PC-3 (cell line): ENCODE data around the gene AQP9. TPM values are rescaled to one million over a fixed set of nuclear protein-coding genes. Genes with fewer than 3 reads are reported as not detected.

Source experiments
- ATAC-seq: fragments of 200-7000 bp; cut with Tn5 transposase; 2 replicates; pipeline ENCODE4 v1.9.1; 2020; ENCODE audit warnings: mild to moderate bottlenecking, moderate library complexity
- BruUV-seq: library from RNA; stranded (reverse); fragments of 400-500 nt; replicated peaks from 2 replicates; lab custom pipeline; 2021; lab: Mats Ljungman, UMichigan
- CTCF ChIA-PET: fragments of 300-600 bp; sonication (Branson Sonifier 250); formaldehyde crosslinking; loops from one replicate; lab custom pipeline; 2022; ENCODE audit warnings: antibody characterized with exemption; lab: Charles Lee
- POLR2A ChIA-PET: fragments of 300-600 bp; sonication (Branson Sonifier 250); formaldehyde crosslinking; loops from one replicate; lab custom pipeline; 2022; ENCODE audit warnings: antibody characterized with exemption; ENCODE audit not compliant: unreplicated experiment; lab: Charles Lee
- DNase-seq: peaks from one replicate; pipeline ENCODE4 v3.0.0-alpha.2; 2015
- H2AFZ ChIP-seq: fragments of 300-600 bp; sonication (generic); 2 replicates; pipeline ENCODE4 v1.6.0; 2016; ENCODE audit warnings: antibody characterized with exemption, low read length
- H3F3A ChIP-seq: fragments of 300-600 bp; sonication (generic); one replicate; pipeline ENCODE4 v1.6.0; 2017; ENCODE audit warnings: antibody characterized with exemption, low read length, control low read depth, mild to moderate bottlenecking; ENCODE audit not compliant: unreplicated experiment
- H3K27ac ChIP-seq: fragments of 300-600 bp; sonication (generic); 2 replicates; pipeline ENCODE4 v1.5.1; 2016; ENCODE audit warnings: mild to moderate bottlenecking, low read length
- H3K27me3 ChIP-seq: fragments of 300-600 bp; sonication (generic); 2 replicates; pipeline ENCODE4 v1.6.1; 2016; ENCODE audit warnings: low read length, mixed read lengths
- H3K36me3 ChIP-seq: fragments of 300-600 bp; sonication (generic); 2 replicates; pipeline ENCODE4 v1.6.1; 2016; ENCODE audit warnings: low read depth, mixed run types, low read length, mixed read lengths
- H3K4me1 ChIP-seq: fragments of 300-600 bp; sonication (generic); 2 replicates; pipeline ENCODE4 v1.5.1; 2016; ENCODE audit warnings: low read length; ENCODE audit not compliant: insufficient read depth
- H3K4me2 ChIP-seq: fragments of 300-600 bp; sonication (generic); 2 replicates; pipeline ENCODE4 v1.6.0; 2016; ENCODE audit warnings: low read length
- H3K4me3 ChIP-seq: fragments of 300-600 bp; sonication (generic); 2 replicates; pipeline ENCODE4 v1.5.1; 2016; ENCODE audit warnings: mild to moderate bottlenecking, low read length, mixed read lengths
- H3K79me2 ChIP-seq: fragments of 300-600 bp; sonication (generic); 2 replicates; pipeline ENCODE4 v1.6.1; 2017; ENCODE audit warnings: low read length, mixed read lengths
- H3K9ac ChIP-seq: fragments of 300-600 bp; sonication (generic); 2 replicates; pipeline ENCODE4 v1.6.0; 2016; ENCODE audit warnings: mild to moderate bottlenecking, low read length
- H3K9me2 ChIP-seq: fragments of 300-600 bp; sonication (generic); replicated peaks from 2 replicates; pipeline ENCODE4 v1.6.1; 2016; ENCODE audit warnings: mixed run types, low read length, mixed read lengths
- H3K9me3 ChIP-seq: fragments of 300-600 bp; sonication (generic); 2 replicates; pipeline ENCODE4 v1.6.1; 2016; ENCODE audit warnings: low read length, mixed read lengths
- H4K20me1 ChIP-seq: fragments of 300-600 bp; sonication (generic); 2 replicates; pipeline ENCODE4 v1.6.1; 2016; ENCODE audit warnings: low read length, mixed read lengths
- EZH2 ChIP-seq: fragments of 300-600 bp; sonication (generic); IDR thresholded peaks from one replicate; pipeline ENCODE4 v1.6.1; 2017; ENCODE audit warnings: antibody characterized with exemption, mild to moderate bottlenecking, low read length; ENCODE audit not compliant: unreplicated experiment
- EZH2phosphoT487 ChIP-seq: fragments of 300-600 bp; sonication (generic); IDR thresholded peaks from 2 replicates; pipeline ENCODE4 v1.6.1; 2018; ENCODE audit warnings: mild to moderate bottlenecking, antibody characterized with exemption, low read length, borderline replicate concordance
- intact Hi-C: fragments of 100-400 bp; cut with micrococcal nuclease; formaldehyde crosslinking; loops from 2 replicates; pipeline ENCODE4 v1.9.0; 2023
- total RNA-seq: library from RNA; depleted of rRNA; stranded (reverse); fragments of >200 nt; gene quantifications from 2 replicates; pipeline ENCODE4 v1.2.3, GENCODE V29; 2014
- TF ChIP-seq, protein P1 (sequence below): fragments of 300-600 bp; sonication (generic); conservative IDR thresholded peaks from 2 replicates; pipeline ENCODE4 v1.5.1; 2017; ENCODE audit warnings: antibody characterized with exemption, low read depth, mild to moderate bottlenecking, low read length

The AQP9 gene
- total RNA-seq, 1 experiment from 2014 or later: not detected

DNA sequence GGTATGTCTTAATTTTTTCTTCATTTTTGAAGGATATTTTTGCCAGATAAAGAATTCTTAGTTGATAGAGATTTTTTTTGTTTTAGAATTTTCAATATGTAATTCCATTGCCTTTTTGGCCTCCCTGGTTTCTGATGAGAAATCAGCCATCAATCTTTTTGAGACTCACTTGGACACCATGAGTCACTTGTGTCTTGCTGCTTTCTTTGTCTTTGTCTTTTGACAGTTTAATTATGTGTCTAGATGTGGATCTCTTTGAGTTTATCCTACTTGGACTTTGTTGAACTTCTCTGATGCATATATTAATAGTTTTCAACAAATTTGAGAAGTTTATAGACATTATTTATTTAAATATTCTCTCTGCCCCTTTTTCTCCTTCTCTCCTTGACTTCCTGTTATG, 34.7 kb upstream of the AQP9 start:
- no peak for DNase-seq
- no peak overlapping the region for H2AFZ ChIP-seq
- intact Hi-C loops: no loop called here
- H3F3A ChIP-seq: no peaks in the 10 kb centered on the region
- H3K36me3 ChIP-seq: no peaks in the 10 kb centered on the region
- no peaks in the 10 kb centered on the region for H3K9me3 ChIP-seq
- H3K4me2 ChIP-seq: no peak overlapping the region
- peaks cover 34% of the 10 kb centered on the region for H3K27me3 ChIP-seq
- TF ChIP-seq, protein P1, sequence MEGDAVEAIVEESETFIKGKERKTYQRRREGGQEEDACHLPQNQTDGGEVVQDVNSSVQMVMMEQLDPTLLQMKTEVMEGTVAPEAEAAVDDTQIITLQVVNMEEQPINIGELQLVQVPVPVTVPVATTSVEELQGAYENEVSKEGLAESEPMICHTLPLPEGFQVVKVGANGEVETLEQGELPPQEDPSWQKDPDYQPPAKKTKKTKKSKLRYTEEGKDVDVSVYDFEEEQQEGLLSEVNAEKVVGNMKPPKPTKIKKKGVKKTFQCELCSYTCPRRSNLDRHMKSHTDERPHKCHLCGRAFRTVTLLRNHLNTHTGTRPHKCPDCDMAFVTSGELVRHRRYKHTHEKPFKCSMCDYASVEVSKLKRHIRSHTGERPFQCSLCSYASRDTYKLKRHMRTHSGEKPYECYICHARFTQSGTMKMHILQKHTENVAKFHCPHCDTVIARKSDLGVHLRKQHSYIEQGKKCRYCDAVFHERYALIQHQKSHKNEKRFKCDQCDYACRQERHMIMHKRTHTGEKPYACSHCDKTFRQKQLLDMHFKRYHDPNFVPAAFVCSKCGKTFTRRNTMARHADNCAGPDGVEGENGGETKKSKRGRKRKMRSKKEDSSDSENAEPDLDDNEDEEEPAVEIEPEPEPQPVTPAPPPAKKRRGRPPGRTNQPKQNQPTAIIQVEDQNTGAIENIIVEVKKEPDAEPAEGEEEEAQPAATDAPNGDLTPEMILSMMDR: no peak
- TF ChIP-seq EZH2 (no peak), EZH2phosphoT487 (no peak)
- ChIA-PET POLR2A (no interaction called here), CTCF (no interaction called here)
- H4K20me1 ChIP-seq: no peaks in the 10 kb centered on the region
- ATAC-seq: no peak
- no peak overlapping the region for H3K4me3 ChIP-seq
- H3K79me2 ChIP-seq: no peaks in the 10 kb centered on the region
- no peaks in the 10 kb centered on the region for H3K4me1 ChIP-seq
- BruUV-seq: no TSS peak
- no peak overlapping the region for H3K9ac ChIP-seq
- H3K27ac ChIP-seq: no peak overlapping the region
- no peaks in the 10 kb centered on the region for H3K9me2 ChIP-seq

DNA sequence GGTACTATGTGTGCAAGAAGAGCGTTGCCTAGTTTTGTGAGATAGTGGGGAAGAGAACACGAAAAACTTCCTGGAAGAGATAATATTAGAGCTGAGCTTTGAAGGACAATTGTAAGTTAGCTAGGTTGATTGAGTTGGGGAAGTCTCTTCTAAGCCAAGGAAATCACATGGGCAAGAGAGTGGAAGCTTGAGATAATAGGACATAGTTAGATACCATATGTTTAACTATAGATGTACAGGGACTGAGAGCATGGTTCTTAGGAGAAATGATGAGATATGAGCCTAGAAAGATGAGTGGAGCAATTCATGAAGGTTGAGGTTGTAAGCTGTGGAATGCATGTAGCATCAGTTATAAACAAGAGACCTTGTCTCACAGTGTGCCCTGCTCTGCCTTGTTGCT, 30.1 kb upstream of the AQP9 start:
- no peak for ATAC-seq
- TF ChIP-seq EZH2: no peak

DNA sequence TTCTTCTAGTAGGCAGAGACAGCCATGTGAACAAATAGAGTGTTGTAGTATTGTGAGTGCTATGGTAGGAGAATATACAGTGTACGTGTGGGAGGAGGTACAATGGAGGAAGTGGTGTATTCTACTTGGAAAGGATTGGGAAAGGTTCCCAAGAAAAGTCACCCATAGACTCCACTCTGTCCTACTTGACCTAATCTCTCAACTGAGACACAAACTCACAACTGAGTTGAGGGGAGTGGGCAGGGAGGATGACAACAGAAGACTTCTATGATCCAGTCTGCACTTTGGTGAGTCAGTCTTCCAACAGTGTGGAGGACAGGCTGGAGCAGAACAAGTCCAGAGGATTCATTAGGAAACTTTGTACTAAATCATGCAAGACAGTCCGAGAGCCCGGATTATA, 28.8 kb upstream of the AQP9 start:
- no peaks in the 10 kb centered on the region for H3F3A ChIP-seq
- ATAC-seq: no peak

More for the DNA sequence above, 30.1 kb upstream of the AQP9 start:
- no peaks in the 10 kb centered on the region for H4K20me1 ChIP-seq
- peaks cover 26% of the 10 kb centered on the region for H3K27me3 ChIP-seq
- no peak overlapping the region for H2AFZ ChIP-seq
- H3K36me3 ChIP-seq: no peaks in the 10 kb centered on the region
- BruUV-seq: no TSS peak
- no peaks in the 10 kb centered on the region for H3F3A ChIP-seq
- DNase-seq: no peak
- H3K4me2 ChIP-seq: no peak overlapping the region
- ChIA-PET POLR2A (no interaction called here), CTCF (no interaction called here)
- H3K27ac ChIP-seq: no peak overlapping the region
- no peaks in the 10 kb centered on the region for H3K9me2 ChIP-seq
- H3K4me1 ChIP-seq: no peaks in the 10 kb centered on the region
- H3K79me2 ChIP-seq: no peaks in the 10 kb centered on the region
- H3K9ac ChIP-seq: no peak overlapping the region
- intact Hi-C loops: no loop called here
- no peaks in the 10 kb centered on the region for H3K9me3 ChIP-seq
- no peak overlapping the region for H3K4me3 ChIP-seq

More for the DNA sequence above, 28.8 kb upstream of the AQP9 start:
- no peaks in the 10 kb centered on the region for H4K20me1 ChIP-seq
- no peaks in the 10 kb centered on the region for H3K4me1 ChIP-seq
- CTCF ChIA-PET: no interaction called here
- TF ChIP-seq EZH2: no peak
- TF ChIP-seq, protein P1: no peak
- TF ChIP-seq EZH2phosphoT487: no peak
- POLR2A ChIA-PET: no interaction called here
- H3K4me2 ChIP-seq: no peak overlapping the region
- no TSS peak for BruUV-seq
- H3K36me3 ChIP-seq: no peaks in the 10 kb centered on the region
- H3K27me3 ChIP-seq: peaks cover 23% of the 10 kb centered on the region
- no peaks in the 10 kb centered on the region for H3K9me2 ChIP-seq
- no peak overlapping the region for H3K9ac ChIP-seq
- DNase-seq: no peak
- H3K27ac ChIP-seq: no peak overlapping the region
- no peak overlapping the region for H2AFZ ChIP-seq
- H3K9me3 ChIP-seq: no peaks in the 10 kb centered on the region
- H3K4me3 ChIP-seq: no peak overlapping the region
- H3K79me2 ChIP-seq: no peaks in the 10 kb centered on the region
- intact Hi-C loops: no loop called here
